IMR-90 (cell line): ENCODE measurements around the gene PRR5L.

Experiments
- NFE2L2 ChIP-seq: fragments of 150-350 bp; IDR thresholded peaks from 2 replicates; pipeline ENCODE4 v1.6.1; 2016; ENCODE audit warnings: low read depth, mild to moderate bottlenecking, low read length
- TF ChIP-seq, protein P1 (sequence below): conservative IDR thresholded peaks from 2 replicates; pipeline ENCODE4 v1.5.1; 2012; ENCODE audit warnings: mild to moderate bottlenecking, low read depth, low read length, improper control_type of control experiment

DNA sequence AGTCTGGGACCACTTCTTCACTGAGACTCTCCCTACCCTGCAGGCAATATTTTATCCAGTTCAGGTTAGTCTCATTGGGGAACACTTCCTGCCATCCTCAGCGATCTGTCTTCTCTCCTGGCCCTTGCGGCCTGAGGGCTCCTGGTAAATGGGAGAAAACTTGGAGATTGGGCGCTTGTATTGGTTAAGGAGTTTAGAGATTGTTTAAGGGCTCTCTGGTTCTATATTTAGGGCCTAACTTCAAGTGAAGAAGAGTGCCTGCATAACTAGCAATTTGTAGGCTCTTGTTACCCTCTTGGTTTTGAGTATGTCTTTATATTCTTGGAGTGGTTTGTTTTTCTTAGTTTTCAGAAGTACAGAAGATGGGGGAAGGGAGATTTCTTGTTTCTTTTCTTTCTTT is 141.3 kb downstream of the PRR5L start:
- TF ChIP-seq, protein P1, sequence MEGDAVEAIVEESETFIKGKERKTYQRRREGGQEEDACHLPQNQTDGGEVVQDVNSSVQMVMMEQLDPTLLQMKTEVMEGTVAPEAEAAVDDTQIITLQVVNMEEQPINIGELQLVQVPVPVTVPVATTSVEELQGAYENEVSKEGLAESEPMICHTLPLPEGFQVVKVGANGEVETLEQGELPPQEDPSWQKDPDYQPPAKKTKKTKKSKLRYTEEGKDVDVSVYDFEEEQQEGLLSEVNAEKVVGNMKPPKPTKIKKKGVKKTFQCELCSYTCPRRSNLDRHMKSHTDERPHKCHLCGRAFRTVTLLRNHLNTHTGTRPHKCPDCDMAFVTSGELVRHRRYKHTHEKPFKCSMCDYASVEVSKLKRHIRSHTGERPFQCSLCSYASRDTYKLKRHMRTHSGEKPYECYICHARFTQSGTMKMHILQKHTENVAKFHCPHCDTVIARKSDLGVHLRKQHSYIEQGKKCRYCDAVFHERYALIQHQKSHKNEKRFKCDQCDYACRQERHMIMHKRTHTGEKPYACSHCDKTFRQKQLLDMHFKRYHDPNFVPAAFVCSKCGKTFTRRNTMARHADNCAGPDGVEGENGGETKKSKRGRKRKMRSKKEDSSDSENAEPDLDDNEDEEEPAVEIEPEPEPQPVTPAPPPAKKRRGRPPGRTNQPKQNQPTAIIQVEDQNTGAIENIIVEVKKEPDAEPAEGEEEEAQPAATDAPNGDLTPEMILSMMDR: no peak
- no peak for TF ChIP-seq NFE2L2
